SW480 (cell line): ENCODE results near the gene HOXB6.

Experiments used
- DNase-seq: peaks from one replicate; pipeline ENCODE4 v3.0.0-alpha.2; 2016; ENCODE audit warnings: low spot score

Gene HOXB6

GRCh38 chr17:48609033-48609432 is 4.2 kb upstream of the HOXB6 start:
- peak; percentile 40 for DNase-seq

GRCh38 chr17:48608494-48608834 is 3.7 kb upstream of the HOXB6 start:
- no peak for DNase-seq

GRCh38 chr17:48606892-48607614 is 2.3 kb upstream of the HOXB6 start:
- peak; percentile 31 for DNase-seq

GRCh38 chr17:48605991-48606891 is 1.5 kb upstream of the HOXB6 start:
- DNase-seq, result peak; percentile 70

GRCh38 chr17:48605409-48605919 is 678 bp upstream of the HOXB6 start:
- peak; percentile 82 for DNase-seq

- no peak for DNase-seq
These were observed 622 bp downstream of the HOXB6 start for GRCh38 chr17:48603959-48604769.

GRCh38 chr17:48601539-48602425 is 3.0 kb downstream of the HOXB6 start:
- peak; percentile 74 for DNase-seq

- DNase-seq, result peak; percentile 74
These were observed 3.6 kb downstream of the HOXB6 start for GRCh38 chr17:48601207-48601538.

- DNase-seq, result peak; percentile 69
These were observed 4.3 kb downstream of the HOXB6 start for GRCh38 chr17:48600244-48601098.

- DNase-seq, result no peak
These were observed 5.4 kb downstream of the HOXB6 start for GRCh38 chr17:48599354-48599753.

GRCh38 chr17:48598736-48599135 is 6.0 kb downstream of the HOXB6 start:
- DNase-seq, result no peak

- peak; percentile 82 for DNase-seq
These were observed 6.8 kb downstream of the HOXB6 start for GRCh38 chr17:48597778-48598631.

GRCh38 chr17:48597528-48597777 is 7.3 kb downstream of the HOXB6 start:
- no peak for DNase-seq

GRCh38 chr17:48596735-48597527 is 7.9 kb downstream of the HOXB6 start:
- peak; percentile 72 for DNase-seq

- DNase-seq, result peak; percentile 66
These were observed 8.6 kb downstream of the HOXB6 start for GRCh38 chr17:48596000-48596734.

GRCh38 chr17:48595278-48595999 is 9.3 kb downstream of the HOXB6 start:
- no peak for DNase-seq

GRCh38 chr17:48594538-48595277 is 10.1 kb downstream of the HOXB6 start:
- DNase-seq, result no peak
